ENCODE data around the gene TTC39B. TPM values are rescaled to one million over a fixed set of nuclear protein-coding genes. Genes with fewer than 3 reads are reported as not detected.
"Not testable (repeated sequence)": the region's sequence is repeated elsewhere in the genome, so short reads cannot be mapped to it uniquely, and the experiment has no call there.

The TTC39B gene
- total RNA-seq (2014; rRNA removed; shearing (Covaris generic); ENCODE audit: low replicate concordance): 17.2 and 22.2 TPM in 2 replicates

- H3K36me3 ChIP-seq: no peaks in the 10 kb centered on the region
Observed at GRCh38 chr9:15306757-15307522, at the start of gene TTC39B. TSS of gene TTC39B (minus strand) at chr9:15307216. CDS start at chr9:15307125, 91 bp downstream.

GRCh38 chr9:15355669-15356068, 48.7 kb upstream of the TTC39B start:
- no peak overlapping the region for H3K4me3 ChIP-seq
- H3K36me3 ChIP-seq: no peaks in the 10 kb centered on the region

More at GRCh38 chr9:15306757-15307522, at the start of gene TTC39B:
- DNase-seq: peak; percentile 100
- peak within 1 kb of the TSS; percentile 73 for H3K4me3 ChIP-seq
- H3K27me3 ChIP-seq: no peaks in the 10 kb centered on the region
- H3K9me3 ChIP-seq: no peaks in the 10 kb centered on the region

GRCh38 chr9:15354713-15355112, 47.7 kb upstream of the TTC39B start:
- H3K36me3 ChIP-seq: no peaks in the 10 kb centered on the region
- H3K4me3 ChIP-seq: no peak overlapping the region
- no peak for DNase-seq
- H3K9me3 ChIP-seq: no peaks in the 10 kb centered on the region
- 0 out of 2 replicates have a peak, but pooled peaks cover 2% of the 10 kb centered on the region for H3K27me3 ChIP-seq

More at GRCh38 chr9:15355669-15356068, 48.7 kb upstream of the TTC39B start:
- Histone ChIP-seq H3K27me3 (0 out of 2 replicates have a peak, but pooled peaks cover 2% of the 10 kb centered on the region), H3K9me3 (no peaks in the 10 kb centered on the region)
- DNase-seq: no peak

- DNase-seq: no peak
- no peaks in the 10 kb centered on the region for H3K36me3 ChIP-seq
- H3K4me3 ChIP-seq: no peak overlapping the region
- H3K27me3 ChIP-seq: 0 out of 2 replicates have a peak, but pooled peaks cover 2% of the 10 kb centered on the region
- H3K9me3 ChIP-seq: no peaks in the 10 kb centered on the region
Observed at GRCh38 chr9:15353892-15354291, 46.9 kb upstream of the TTC39B start.

- Histone ChIP-seq H3K4me3 (no peak overlapping the region), H3K9me3 (no peaks in the 10 kb centered on the region)
- DNase-seq: no peak
Observed at GRCh38 chr9:15352306-15352705, 45.3 kb upstream of the TTC39B start.

GRCh38 chr9:15349892-15350761, 43.1 kb upstream of the TTC39B start:
- no peaks in the 10 kb centered on the region for H3K36me3 ChIP-seq
- H3K27me3 ChIP-seq: no peaks in the 10 kb centered on the region
- peak; percentile 93 for DNase-seq
- no peak overlapping the region for H3K4me3 ChIP-seq
- H3K9me3 ChIP-seq: no peaks in the 10 kb centered on the region

More at GRCh38 chr9:15352306-15352705, 45.3 kb upstream of the TTC39B start:
- Histone ChIP-seq H3K27me3 (0 out of 2 replicates have a peak, but pooled peaks cover 2% of the 10 kb centered on the region), H3K36me3 (no peaks in the 10 kb centered on the region)

- Histone ChIP-seq H3K27me3 (no peaks in the 10 kb centered on the region), H3K36me3 (no peaks in the 10 kb centered on the region), H3K9me3 (peaks cover 4% of the 10 kb centered on the region; the same call in 1 of the 2 replicates), H3K4me3 (no peak overlapping the region)
- DNase-seq: no peak
Observed at GRCh38 chr9:15346837-15347236, 39.8 kb upstream of the TTC39B start.

GRCh38 chr9:15344191-15344590, 37.2 kb upstream of the TTC39B start:
- Histone ChIP-seq H3K4me3 (no peak overlapping the region), H3K36me3 (no peaks in the 10 kb centered on the region), H3K9me3 (peaks cover 4% of the 10 kb centered on the region; the same call in 1 of the 2 replicates), H3K27me3 (no peaks in the 10 kb centered on the region; the same call in none of the 2 replicates)
- DNase-seq: no peak

- H3K36me3 ChIP-seq: no peaks in the 10 kb centered on the region
- no peak overlapping the region for H3K4me3 ChIP-seq
- DNase-seq: no peak
- H3K27me3 ChIP-seq: peaks cover 47% of the 10 kb centered on the region
- no peaks in the 10 kb centered on the region for H3K9me3 ChIP-seq
Observed at GRCh38 chr9:15333376-15333881, 26.4 kb upstream of the TTC39B start.

- Histone ChIP-seq H3K4me3 (no peak overlapping the region), H3K36me3 (no peaks in the 10 kb centered on the region), H3K27me3 (peaks cover 46% of the 10 kb centered on the region), H3K9me3 (no peaks in the 10 kb centered on the region)
- no peak for DNase-seq
Observed at GRCh38 chr9:15332939-15333338, 25.9 kb upstream of the TTC39B start.

- H3K4me3 ChIP-seq: no peak overlapping the region
- peaks cover 34% of the 10 kb centered on the region for H3K27me3 ChIP-seq
- peaks cover 7% of the 10 kb centered on the region; the same call in 1 of the 2 replicates for H3K9me3 ChIP-seq
- no peak for DNase-seq
- H3K36me3 ChIP-seq: no peaks in the 10 kb centered on the region
Observed at GRCh38 chr9:15329539-15330109, 22.6 kb upstream of the TTC39B start.

GRCh38 chr9:15328946-15329345, 21.9 kb upstream of the TTC39B start:
- Histone ChIP-seq H3K4me3 (no peak overlapping the region), H3K27me3 (peaks cover 32% of the 10 kb centered on the region), H3K9me3 (peaks cover 13% of the 10 kb centered on the region), H3K36me3 (no peaks in the 10 kb centered on the region)
- DNase-seq: no peak

- not testable (repeated sequence) for H3K36me3 ChIP-seq, H3K27me3 ChIP-seq, DNase-seq, H3K4me3 ChIP-seq
- peaks cover 31% of the 10 kb centered on the region for H3K9me3 ChIP-seq
Observed at GRCh38 chr9:15322695-15323094, 15.7 kb upstream of the TTC39B start.

- H3K4me3 ChIP-seq, H3K27me3 ChIP-seq, H3K36me3 ChIP-seq, DNase-seq: not testable (repeated sequence)
- H3K9me3 ChIP-seq: peaks cover 25% of the 10 kb centered on the region
Observed at GRCh38 chr9:15319661-15320060, 12.6 kb upstream of the TTC39B start.

GRCh38 chr9:15317836-15318235, 10.8 kb upstream of the TTC39B start:
- peaks cover 19% of the 10 kb centered on the region for H3K9me3 ChIP-seq
- DNase-seq: peak; percentile 91
- H3K4me3 ChIP-seq: no peak overlapping the region
- H3K36me3 ChIP-seq: no peaks in the 10 kb centered on the region
- no peaks in the 10 kb centered on the region for H3K27me3 ChIP-seq

- H3K36me3 ChIP-seq: no peaks in the 10 kb centered on the region
Observed at GRCh38 chr9:15311607-15312006, 4.6 kb upstream of the TTC39B start.

More at GRCh38 chr9:15311607-15312006, 4.6 kb upstream of the TTC39B start:
- DNase-seq: no peak
- peaks cover 12% of the 10 kb centered on the region for H3K9me3 ChIP-seq
- no peak overlapping the region for H3K4me3 ChIP-seq
- H3K27me3 ChIP-seq: no peaks in the 10 kb centered on the region

All from MG63 (cell line).